HL-60/S4 treated with retinoic acid at 250 ng/mL for 4 days and 3 days (cell line): ENCODE results near the gene KCNG2.

Experiments used
- in situ Hi-C: fragments of 300-500 bp; cut with MboI; formaldehyde crosslinking; loops from 2 replicates; pipeline ENCODE4 v1.7.0; 2022; ENCODE audit warnings: low sequenced_read_pairs

Gene KCNG2

DNA sequence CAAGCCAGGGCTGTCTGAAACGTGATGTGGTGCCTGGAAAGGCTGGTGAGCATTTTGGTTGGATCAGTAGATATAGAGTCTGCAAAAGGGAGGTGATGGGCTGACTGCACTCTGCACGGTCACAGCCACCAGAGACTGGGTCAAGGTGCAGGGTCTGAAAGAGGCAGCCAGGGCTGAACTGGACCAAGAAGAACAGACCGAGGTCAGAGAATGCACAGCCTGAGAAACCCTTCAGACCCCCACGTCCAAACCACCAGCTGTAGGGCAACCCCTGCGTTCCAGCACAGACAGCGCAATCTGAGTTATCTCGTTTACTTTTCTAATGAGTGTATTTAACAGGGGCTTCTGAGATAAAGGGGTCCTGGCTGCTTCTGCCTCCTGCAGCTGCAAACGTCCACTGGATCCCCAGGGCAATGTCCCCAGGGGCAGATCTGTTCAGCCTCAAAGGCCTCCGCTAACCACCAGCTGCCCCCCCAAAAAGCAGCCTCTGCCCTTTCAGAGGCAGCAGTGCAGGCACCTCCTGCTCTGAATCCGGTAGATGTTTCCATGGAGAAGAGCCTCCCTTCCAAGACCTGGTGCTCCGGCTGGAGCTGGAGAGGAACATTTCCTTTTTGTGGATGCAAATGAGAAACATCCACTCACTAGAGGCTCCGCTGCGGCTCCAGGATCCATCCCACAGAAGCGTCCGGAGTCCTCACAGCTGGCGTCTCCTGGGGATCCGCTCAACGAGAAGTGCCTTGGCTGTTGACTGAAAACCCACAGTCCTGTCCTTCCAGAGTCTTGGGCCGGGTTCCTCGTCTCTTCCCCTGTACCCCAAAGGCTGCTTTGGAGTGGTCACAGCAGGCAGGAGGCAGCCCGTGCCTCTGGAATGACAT lies 970 bp upstream of the KCNG2 start:
- in situ Hi-C loops = no loop called here

DNA sequence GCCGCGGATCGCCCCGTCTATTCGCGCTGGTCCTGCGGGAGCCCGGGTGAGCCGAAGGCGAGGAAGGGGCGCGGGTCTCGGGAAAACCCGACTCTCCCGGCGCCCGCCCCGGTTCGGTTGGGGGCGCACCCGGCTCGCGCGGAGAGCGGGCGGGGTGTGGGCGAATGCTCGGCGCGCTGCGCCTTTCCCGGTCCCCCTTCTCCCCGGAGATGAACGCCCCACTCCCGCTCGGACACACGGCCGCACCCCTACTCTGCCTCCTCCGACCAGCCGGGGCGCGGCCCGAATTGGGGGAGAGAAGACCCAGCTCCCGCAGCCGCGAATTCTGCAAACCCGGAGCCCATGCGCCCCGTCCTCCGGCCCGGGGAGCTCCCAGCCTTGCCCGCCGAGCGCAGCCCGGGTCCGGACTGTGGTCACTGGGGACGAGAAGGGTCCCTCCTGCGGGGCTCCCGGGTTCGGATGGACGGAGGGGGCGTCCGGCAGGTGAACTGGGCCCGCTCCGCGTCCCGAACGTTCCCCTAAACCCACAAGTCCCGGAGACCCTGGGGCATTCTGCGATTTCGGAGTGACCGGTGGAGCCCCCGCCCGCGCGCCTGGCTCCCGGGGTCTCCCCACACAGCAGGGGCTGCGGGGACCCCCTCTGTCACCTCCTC lies 734 bp downstream of the KCNG2 start:
- in situ Hi-C loops = no loop called here

DNA sequence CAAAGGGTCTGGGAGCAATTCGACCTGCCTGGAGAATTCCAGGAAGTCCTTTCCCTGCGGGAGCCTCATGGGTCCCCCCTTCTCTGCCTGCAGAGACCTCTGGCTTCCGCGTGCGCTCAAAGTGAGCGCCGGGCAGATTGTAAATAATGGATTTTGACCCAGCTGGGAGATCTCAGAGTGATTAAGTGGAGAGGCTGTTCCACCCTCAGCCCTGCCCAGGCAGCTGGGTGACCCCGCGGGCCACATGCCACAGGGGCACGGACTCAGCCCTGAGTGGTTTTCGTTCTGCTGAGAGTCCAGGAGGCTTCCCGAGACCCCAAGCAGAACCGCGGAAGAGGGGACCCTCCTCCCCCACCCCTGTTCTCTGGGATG lies 1.2 kb downstream of the KCNG2 start:
- in situ Hi-C loops = no loop called here

DNA sequence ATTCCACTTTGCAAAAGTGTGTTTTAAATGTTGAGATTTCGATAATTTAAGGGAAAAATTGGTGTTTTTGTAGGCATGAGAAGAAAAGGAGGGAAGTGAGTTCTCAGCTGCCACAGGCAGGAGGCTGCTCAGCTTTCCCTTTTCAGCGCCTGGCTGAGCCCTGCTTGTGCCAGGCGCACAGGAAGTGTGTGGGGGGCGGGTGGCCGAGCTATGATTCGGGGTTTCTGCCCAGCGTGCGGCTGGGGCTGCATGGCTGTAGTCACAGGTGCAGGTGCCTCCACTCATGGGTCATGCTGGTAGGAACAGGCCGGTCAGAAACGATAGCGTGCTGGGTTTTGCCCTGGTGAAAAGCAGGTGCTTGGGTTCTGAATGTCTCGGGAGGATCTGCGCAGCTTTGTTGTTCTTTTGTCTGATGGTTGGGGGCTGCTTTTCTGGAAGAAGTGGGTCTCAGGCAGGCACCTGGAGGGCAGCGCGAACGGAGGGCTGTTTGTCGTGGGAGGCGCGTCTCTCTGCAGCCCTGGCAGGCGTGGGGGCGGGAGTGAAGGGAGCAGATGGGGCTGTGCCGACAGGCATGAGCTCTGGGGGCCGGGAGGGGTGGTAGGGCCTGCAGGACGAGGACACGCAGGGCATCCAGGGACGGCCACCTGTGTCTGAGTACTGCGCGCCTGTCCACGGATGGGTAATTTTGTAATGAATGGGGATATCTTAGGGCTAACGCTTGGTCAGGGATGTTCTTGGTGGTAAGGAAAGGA lies 2.1 kb downstream of the KCNG2 start:
- in situ Hi-C loops = no loop called here

DNA sequence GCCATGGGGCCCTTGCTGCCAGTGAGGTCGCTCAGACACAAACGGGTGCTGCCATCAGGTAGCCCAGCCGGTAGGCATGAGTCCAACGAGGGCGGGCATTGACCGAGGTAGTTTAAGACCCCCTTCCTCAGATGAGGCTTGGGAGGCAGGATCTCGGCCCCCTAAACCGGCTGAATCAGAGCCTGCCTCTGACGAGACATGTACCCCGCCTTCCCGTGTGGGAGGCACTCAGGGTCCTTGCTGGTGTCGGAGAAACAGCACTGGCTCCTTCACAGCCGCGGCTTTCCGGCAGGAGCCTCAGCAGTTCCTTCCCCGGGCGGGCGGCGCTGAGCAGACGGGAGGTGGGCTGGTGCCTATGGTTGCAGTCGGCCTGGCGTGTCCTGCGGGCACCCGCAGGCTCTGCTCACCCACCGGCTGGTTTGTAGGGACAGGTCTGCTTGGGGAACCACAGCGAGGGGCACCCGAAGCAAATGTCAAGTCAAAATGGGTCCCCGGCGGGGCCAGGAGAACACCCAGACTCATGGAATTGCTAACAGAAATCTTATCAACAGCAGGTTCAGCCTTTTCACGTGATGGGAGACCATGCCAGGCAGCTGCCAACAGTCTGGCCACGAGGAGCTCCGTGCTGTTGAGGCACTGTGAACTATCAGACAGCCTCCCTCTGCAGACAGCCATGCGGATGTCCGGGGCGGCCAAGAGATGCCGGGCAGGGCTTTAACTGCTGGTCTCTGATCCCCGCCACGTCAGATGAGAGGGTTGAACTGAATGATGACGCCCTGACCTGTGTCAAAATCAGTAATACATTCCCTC lies 2.8 kb downstream of the KCNG2 start:
- in situ Hi-C loops = no loop called here

DNA sequence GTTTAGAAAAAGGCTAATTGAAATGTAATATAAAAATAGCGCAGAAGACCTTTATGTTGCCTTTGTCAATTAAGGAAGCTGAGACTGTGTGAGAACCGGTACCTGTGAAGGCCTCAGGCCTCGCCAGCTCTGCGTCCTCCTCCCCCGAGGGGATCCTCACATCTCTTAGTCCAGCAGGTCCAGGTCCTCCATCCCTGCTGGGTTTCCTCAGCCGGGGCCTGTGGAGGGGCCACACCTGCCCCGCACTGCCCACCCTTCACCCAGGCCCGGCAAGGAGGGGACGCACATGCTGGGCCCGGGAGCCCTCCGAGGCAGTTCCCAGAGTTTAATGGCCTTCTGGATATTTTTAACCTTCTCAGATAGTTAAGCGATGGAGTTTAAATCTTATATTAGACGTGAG lies 3.5 kb downstream of the KCNG2 start:
- in situ Hi-C loops = no loop called here

DNA sequence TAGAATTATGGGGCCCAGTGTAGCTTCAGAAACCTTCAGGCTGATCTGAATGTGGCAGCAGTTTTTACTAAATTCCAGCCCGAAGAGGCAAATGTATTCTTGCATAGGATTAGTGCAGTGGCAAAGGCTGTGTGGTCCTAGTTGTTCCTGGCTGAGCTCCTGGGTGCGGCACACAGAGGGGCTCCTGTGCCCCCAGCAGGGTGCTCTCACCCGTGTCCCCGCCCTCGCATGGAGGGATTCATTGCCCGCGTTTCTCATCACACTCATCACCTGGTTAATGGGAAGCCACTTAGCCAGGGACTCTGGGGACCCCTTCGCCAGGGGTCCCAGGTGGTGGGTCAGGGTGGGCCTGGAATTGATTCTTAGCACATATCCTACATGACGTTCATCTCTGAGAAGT lies 3.9 kb downstream of the KCNG2 start:
- in situ Hi-C loops = no loop called here

DNA sequence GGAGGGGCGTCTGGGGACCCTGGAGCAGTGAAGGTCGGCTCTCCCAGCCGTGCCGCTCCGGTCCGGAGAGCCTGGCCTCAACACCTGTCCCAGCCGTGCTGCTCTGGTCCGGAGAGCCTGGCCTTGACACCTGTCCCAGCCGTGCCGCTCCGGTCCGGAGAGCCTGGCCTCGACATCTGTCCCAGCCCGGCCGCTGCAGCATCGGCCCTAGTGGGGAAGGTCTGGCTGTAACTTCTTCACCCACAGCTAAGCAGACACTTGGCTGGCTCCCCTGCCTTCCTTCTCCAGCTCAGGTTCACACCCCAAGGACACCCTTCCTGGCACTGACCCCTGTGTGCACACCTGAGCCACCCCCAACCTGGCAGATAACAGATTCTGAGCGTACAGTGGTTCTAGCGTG lies 4.6 kb downstream of the KCNG2 start:
- in situ Hi-C loops = no loop called here

DNA sequence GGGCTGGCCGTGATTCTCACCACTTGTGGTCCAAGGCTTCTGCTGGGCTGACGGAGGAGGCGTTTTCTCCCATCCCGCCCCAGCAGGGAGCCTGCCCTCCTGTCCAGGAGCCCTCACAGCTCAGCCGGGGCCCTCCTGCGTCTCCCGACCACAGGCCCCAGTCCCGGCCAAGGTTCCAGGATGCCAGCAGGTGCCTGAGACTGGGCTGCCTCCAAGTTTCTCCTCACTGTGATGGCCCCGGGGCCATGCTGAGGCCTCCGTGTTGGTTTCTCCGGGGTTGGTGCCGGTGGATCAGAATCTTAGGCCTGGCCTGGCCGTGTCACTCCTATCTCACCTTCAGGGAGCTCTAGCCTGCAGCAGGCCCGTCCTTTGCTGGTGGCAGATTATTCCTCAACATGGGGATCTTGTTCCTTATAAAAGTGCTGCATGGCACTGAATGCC lies 5.9 kb downstream of the KCNG2 start:
- in situ Hi-C loops = no loop called here

DNA sequence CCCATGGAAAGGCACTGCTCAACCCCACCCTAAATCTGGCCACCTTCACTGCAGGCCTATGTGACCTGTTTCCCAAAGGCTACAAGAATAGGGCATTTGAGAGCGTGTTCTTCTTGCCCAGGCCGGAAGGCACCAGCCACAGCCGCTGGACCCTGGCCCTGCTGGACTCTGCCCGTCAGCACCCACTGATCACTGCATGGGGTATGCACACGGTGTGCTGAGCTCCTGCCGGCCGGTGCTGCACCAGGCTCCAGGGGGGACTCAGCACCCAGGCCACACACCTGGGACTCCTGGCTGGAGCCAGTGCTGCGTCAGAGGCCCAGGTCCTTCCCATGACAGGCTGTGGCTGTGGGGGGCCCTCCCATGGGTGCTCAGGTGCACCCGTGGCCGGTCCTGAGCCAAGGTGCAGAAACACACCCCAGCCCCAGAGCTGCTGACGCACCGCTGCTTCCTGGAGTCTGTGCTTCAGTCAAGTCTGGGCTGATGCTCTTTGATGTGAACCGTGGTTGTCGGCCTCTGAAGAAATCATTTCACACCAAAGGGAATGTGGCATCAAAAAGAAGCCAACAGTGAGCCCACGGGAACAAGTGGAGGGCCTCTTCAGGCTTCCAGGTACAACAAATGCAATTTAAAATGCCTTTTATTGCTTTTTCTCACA lies 6.5 kb downstream of the KCNG2 start:
- in situ Hi-C loops = no loop called here

DNA sequence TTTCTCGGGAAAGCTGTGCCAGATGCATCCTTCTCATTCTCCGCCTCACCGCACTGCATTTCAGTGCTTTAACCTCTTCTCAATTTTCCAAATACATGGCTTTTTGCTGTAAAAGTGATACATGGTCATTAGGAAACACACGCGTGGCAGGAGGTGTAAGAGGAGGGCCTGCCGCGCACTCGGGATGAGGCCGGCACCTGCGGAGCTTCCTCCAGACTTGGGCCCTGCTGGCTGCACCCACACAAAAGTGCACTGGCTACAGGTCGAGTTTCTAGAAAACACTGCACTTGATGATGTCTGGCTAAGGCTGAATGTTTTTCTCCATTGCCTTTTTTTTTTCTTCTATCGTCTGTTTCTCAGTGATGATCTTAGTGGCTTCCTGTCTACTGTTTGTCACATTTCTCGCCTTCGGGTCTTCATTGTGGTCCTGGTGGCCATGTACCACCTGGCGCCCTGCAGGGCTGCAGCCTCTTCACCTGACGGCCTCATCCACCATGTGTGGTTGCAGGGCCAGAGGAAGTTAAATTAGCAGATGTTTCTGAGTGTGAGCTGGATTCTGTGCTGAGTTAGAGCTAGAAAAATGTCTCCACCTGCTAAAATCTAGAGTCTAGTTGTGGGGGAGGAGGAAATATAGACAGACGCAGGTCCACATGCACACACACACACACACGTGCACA lies 7.6 kb downstream of the KCNG2 start:
- in situ Hi-C loops = no loop called here

DNA sequence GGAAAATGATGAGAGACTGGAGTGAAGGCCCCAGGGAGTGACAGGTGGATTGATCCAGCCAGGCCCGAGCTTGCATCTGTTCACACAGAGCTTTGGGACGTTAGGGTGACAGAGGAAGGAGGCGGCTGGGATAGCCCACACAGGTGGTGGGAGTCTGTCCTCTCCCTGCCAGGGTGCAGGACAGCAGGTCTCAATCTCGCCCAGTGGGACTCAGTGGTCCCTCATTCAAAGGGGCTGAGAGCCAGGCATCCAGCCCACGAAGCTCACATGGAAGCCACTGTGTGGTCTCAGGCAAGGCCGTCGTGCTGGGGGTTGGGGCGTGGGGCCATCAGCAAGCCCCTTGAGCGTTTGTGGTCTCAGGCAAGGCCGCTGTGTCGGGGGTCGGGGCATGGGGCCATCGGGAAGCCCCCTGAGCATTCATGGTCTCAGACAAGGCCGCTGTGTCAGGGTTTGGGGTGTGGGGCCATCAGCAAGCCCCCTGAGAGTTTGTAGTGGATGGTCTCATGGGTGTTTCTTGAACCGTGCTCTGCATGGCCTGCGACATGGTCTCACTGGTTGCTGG lies 8.3 kb downstream of the KCNG2 start:
- in situ Hi-C loops = no loop called here

DNA sequence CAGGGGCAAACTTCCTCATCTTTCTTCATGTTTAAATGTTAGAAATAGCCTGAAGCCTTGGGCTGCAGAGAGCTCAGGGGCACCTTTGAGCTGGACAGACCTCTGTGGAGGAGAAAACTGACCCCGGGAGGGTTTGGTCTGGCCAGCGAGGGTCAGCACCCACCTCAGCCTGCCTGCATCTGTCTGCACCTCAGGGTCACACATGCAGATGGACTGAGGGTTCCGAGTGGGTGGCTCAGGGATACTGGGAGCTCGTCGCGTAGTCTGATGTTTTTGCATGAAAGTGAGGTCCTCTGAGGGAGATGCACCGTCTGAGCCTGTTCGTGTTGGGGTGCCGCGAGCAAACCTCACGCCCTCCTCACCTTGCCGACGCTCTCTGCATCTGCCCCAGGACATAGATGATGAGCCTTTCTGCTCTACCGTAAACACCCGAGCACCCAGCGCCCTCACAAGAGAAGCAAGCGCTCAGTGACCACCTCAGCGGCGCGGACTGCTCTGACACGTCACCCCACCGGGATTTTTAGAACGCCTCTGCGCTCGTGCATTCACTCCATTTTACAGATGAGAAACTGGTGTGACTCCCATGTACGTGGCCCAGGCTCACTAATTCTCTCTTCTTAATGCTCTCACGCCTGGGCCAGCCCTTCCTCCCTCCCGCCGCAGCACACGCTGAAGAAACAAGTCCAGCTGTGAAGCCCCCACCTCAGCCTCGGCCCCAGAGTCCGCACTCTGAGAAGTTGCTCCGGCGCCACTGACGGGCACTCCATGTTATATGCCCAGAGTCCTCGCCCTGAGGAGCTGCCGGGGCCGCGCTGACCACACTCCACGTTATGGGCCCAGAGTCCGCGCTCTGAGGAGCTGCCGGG lies 9.5 kb downstream of the KCNG2 start:
- in situ Hi-C loops = no loop called here

DNA sequence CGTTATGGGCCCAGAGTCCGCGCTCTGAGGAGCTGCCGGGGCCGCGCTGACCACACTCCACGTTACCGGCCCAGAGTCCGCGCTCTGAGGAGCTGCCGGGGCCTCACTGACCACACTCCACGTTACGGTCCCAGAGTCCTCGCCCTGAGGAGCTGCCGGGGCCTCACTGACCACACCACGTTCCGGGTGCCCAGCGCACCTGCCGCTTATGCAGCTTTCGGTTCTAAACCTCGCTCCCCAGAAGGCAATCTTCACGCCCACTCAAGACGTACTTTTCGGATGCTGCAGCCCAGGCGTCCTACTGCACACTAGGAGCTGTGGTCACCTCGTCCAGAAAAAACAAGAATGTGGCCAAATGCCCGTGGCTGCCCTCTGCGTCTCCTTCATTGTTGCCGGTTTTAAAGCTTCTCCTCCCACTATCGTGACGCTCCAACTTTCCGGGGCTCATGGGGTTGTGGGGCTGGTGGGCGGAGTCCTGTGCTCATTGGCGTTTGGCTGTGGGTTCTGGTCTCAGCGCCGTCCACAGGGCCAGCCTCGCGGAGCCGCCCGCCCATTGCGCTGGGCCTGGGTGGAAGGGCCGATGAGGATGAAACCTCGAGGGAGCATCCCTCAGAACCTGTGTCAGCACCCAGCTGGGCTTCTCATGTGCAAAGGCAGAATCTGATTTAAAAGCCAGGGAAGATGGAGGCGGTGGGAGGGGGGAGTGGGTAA lies 11.9 kb downstream of the KCNG2 start:
- in situ Hi-C loops = no loop called here

DNA sequence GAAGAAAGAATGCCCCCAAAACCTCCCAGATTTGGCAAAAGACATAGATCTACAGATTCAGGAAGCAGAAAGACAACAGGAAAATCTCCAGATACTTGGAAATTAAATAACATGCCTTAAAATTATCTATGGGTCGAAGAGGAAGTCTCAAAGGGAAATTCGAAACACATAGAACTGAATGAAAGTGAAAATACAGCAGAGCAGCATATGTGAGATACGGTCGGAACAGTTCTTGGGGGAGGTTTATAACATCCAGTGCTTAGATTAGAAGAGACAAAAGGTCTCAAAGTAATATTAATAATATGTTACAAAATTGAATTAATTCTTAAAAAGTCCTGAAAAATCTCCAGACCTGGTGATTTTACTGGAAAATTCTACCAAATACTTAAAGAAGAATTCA lies 14.3 kb downstream of the KCNG2 start:
- in situ Hi-C loops = no loop called here

DNA sequence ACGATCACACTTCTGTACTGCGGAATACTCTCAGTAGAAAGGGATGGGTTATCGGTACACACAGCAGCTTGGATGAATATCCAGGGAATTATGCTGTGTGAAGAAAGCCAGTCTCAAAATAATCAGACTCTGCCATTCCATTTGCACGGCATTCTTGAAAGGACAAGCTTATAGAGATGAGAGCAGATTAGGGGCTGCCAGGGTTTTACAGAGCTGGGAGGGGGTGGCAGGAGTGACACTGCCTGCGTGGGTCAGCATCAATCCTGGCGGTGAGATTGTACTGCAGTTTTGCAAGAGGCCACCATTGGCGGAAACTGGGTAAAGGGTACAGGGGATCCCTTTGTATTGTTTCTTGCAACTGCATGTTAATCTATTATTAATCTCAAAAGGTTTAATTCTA lies 16.6 kb downstream of the KCNG2 start:
- in situ Hi-C loops = no loop called here

DNA sequence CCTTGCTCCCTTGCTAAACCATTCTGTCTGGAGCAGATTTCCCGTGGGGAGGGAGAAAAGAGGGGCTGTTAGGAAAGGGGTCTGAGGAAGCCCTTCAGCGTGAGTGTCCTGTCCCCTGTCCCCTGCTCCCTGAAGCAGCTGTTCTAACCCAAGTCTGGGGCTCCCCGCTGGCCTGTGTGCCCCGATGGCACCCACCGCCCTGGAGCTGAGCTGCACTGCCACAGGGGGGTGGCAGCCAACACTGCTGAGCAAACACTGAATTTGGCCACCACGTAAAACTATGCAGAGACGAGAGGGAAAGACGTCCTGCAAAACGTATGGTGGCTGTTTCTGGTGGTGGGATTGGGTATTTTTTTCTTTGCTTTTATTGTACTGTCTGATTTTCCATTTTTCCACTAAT lies 17.9 kb downstream of the KCNG2 start:
- in situ Hi-C loops = no loop called here

DNA sequence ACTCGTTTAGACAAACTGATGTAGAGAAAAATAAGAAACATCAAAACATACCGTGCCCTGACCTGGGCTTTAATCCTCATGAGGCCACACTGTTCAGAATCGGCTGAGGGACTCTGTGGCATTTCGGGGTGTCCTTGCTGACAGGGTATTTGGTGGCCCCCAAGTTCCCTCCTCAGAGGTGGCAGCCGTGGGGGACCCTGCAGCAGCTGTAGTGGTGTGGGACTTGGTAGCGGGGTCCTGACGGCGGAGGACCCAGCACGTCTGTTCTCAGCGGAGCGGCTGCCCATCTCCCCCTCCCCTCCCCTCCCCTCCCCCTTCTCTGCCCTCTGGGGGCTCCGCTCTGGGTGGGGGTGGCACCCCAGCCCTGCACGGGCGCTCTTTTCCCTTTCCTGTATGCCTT lies 18.4 kb downstream of the KCNG2 start:
- in situ Hi-C loops = no loop called here
